ENCODE measurements around the gene DPF3. TPM values are rescaled to one million over a fixed set of nuclear protein-coding genes. Genes with fewer than 3 reads are reported as not detected.

The DPF3 gene
- total and polyA plus RNA-seq, 2 donors (not counting 1 experiment from before 2014, with no cell fraction given): 3.4 to 10.2 TPM

DNA sequence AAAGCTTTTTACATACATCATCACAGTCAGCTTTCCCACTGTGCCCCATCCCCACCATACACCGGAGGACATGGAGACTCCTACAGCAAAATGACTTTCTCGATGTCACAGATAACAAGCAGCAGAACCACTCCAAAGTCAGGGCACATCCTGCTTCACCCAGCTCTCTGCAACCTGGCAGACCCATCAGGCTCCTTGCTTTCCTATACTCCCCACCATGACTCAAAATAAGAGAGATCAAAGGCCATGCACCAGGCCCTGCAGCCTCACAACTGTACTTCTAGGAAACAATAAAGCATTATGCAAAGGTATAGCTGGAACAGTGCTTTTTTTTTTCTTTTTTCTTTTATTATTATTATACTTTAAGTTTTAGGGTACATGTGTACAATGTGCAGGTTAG lies 187.4 kb downstream of the DPF3 start:
- Mint-ChIP-seq H3K9me3 (ENCODE audit: insufficient read depth) (no peaks in the 10 kb centered on the region), H3K27me3 (no peaks in the 10 kb centered on the region), H3K27ac (no peak overlapping the region), H3K4me1 (peaks cover 2% of the 10 kb centered on the region), H3K4me3 (no peak overlapping the region)
- ATAC-seq (ENCODE audit: low read depth): no peak
- DNase-seq: no peak
- TF ChIP-seq EZH2 (IDR thresholded peaks at IDR 0.05; ENCODE audit: borderline replicate concordance, insufficient read depth, low read depth, low read length, poor library complexity, severe bottlenecking) (no peak), CTCF (IDR thresholded peaks at IDR 0.05) (no peak)
- H3K27me3 ChIP-seq (replicated peaks in 1 of 4; ENCODE audit: control extremely low read depth in 1 of 4, control insufficient read depth in 3 of 4, insufficient read depth in 4 of 4, low read length in 3 of 4): no peaks in the 10 kb centered on the region
- H2AFZ ChIP-seq (ENCODE audit: insufficient read depth, low read depth, low read length, poor library complexity, severe bottlenecking): no peak overlapping the region
- POLR2A ChIA-PET: no interaction called here
- peaks cover 0 to 7% of the 10 kb centered on the region in 2 experiments for H3K36me3 ChIP-seq (replicated peaks in 1 of 2; ENCODE audit: control extremely low read depth in 1 of 2, control insufficient read depth in 1 of 2, extremely low read depth in 1 of 2, insufficient read depth in 2 of 2, low read length in 1 of 2)
- intact Hi-C loops (cut with micrococcal nuclease): no loop called here
- no peak overlapping the region for H3K4me3 ChIP-seq (ENCODE audit: control extremely low read depth in 1 of 5, extremely low read depth in 1 of 5, insufficient read depth in 1 of 5, low read depth in 2 of 5, low read length in 4 of 5)
- H3K27ac ChIP-seq (ENCODE audit: low read length in 2 of 2): no peak overlapping the region
- H4K20me1 ChIP-seq (ENCODE audit: control insufficient read depth, insufficient read depth, low read length, poor library complexity, severe bottlenecking): no peaks in the 10 kb centered on the region
- WGBS (ENCODE audit: insufficient coverage): 97% methylated on average over 2 of the region's 2 CpGs
- no peak overlapping the region for H3K9ac ChIP-seq (ENCODE audit: low read length)
- H3K4me2 ChIP-seq (replicated peaks; ENCODE audit: low read depth, low read length, poor library complexity, severe bottlenecking): no peak overlapping the region
- H3K79me2 ChIP-seq (ENCODE audit: control insufficient read depth, insufficient read depth, low read length): no peaks in the 10 kb centered on the region
- H3K9me3 ChIP-seq (ENCODE audit: control extremely low read depth in 1 of 3, control insufficient read depth in 2 of 3, insufficient read depth in 1 of 3, low read length in 2 of 3): no peaks in the 10 kb centered on the region
- no peaks in the 10 kb centered on the region for H3K4me1 ChIP-seq (ENCODE audit: control insufficient read depth in 2 of 2, insufficient read depth in 2 of 2, low read length in 2 of 2)
- CTCF ChIA-PET: no interaction called here

- CTCF ChIA-PET: no interaction called here
- no peaks in the 10 kb centered on the region for H3K9me3 ChIP-seq (ENCODE audit: control extremely low read depth in 1 of 3, control insufficient read depth in 2 of 3, insufficient read depth in 1 of 3, low read length in 2 of 3)
- no peak overlapping the region for H2AFZ ChIP-seq (ENCODE audit: insufficient read depth, low read depth, low read length, poor library complexity, severe bottlenecking)
- Mint-ChIP-seq H3K4me1 (peaks cover 14% of the 10 kb centered on the region), H3K4me3 (no peak overlapping the region), H3K27me3 (no peaks in the 10 kb centered on the region), H3K9me3 (ENCODE audit: insufficient read depth) (no peaks in the 10 kb centered on the region), H3K27ac (no peak overlapping the region)
- intact Hi-C loops (cut with micrococcal nuclease): no loop called here
- ATAC-seq (ENCODE audit: low read depth): no peak
- peaks cover 0 to 3% of the 10 kb centered on the region in 2 experiments for H3K36me3 ChIP-seq (replicated peaks in 1 of 2; ENCODE audit: control extremely low read depth in 1 of 2, control insufficient read depth in 1 of 2, extremely low read depth in 1 of 2, insufficient read depth in 2 of 2, low read length in 1 of 2)
- no peaks in the 10 kb centered on the region for H3K27me3 ChIP-seq (replicated peaks in 1 of 4; ENCODE audit: control extremely low read depth in 1 of 4, control insufficient read depth in 3 of 4, insufficient read depth in 4 of 4, low read length in 3 of 4)
- 60% methylated on average over 3 of the region's 3 CpGs for WGBS (ENCODE audit: insufficient coverage)
- H3K4me3 ChIP-seq (ENCODE audit: control extremely low read depth in 1 of 5, extremely low read depth in 1 of 5, insufficient read depth in 1 of 5, low read depth in 2 of 5, low read length in 4 of 5): no peak overlapping the region
- no peaks in the 10 kb centered on the region for H4K20me1 ChIP-seq (ENCODE audit: control insufficient read depth, insufficient read depth, low read length, poor library complexity, severe bottlenecking)
- TF ChIP-seq EZH2 (IDR thresholded peaks at IDR 0.05; ENCODE audit: borderline replicate concordance, insufficient read depth, low read depth, low read length, poor library complexity, severe bottlenecking): no peak
- H3K9ac ChIP-seq (ENCODE audit: low read length): no peak overlapping the region
- H3K79me2 ChIP-seq (ENCODE audit: control insufficient read depth, insufficient read depth, low read length): no peaks in the 10 kb centered on the region
- no peak overlapping the region for H3K4me2 ChIP-seq (replicated peaks; ENCODE audit: low read depth, low read length, poor library complexity, severe bottlenecking)
- no peak for DNase-seq
- H3K27ac ChIP-seq (ENCODE audit: low read length in 2 of 2): no peak overlapping the region
- peaks cover 4 to 12% of the 10 kb centered on the region in 2 donors for H3K4me1 ChIP-seq (ENCODE audit: control insufficient read depth in 2 of 2, insufficient read depth in 2 of 2, low read length in 2 of 2)
- POLR2A ChIA-PET: no interaction called here
These were observed 189.4 kb downstream of the DPF3 start for GRCh38 chr14:72704502-72704901.

All from B cell (primary cell).